GM21423 (cell line): ENCODE measurements around the gene PRR36.

ENCODE experiments used
- ATAC-seq: cut with Tn5 transposase; IDR thresholded peaks from one replicate; pipeline ENCODE4 v1.9.1; 2021; ENCODE audit warnings: mild to moderate bottlenecking, moderate library complexity; ENCODE audit not compliant: unreplicated experiment

The PRR36 gene

GRCh38 chr19:7820588-7820987, 53.6 kb downstream of the PRR36 start:
- no peak for ATAC-seq

GRCh38 chr19:7819337-7819736, 54.9 kb downstream of the PRR36 start:
- ATAC-seq = no peak

- ATAC-seq = no peak
Measured at GRCh38 chr19:7818806-7819205, 55.4 kb downstream of the PRR36 start.
